HEK293 (cell line): ENCODE results near the gene ZDHHC17.

Experiments
- CTCF ChIA-PET: fragments of 350-600 bp; formaldehyde crosslinking; extraction: SDS; loops from one replicate; lab custom pipeline; 2021; ENCODE audit warnings: antibody characterized with exemption; lab: Yijun Ruan, JAX
- POLR2A ChIA-PET: fragments of 300-600 bp; formaldehyde crosslinking; extraction: SDS; loops from one replicate; lab custom pipeline; 2020; ENCODE audit warnings: antibody characterized with exemption, inconsistent platforms; lab: Yijun Ruan, JAX
- H3K27ac ChIP-seq: fragments of 200-500 bp; sonication (Bioruptor generic); 2 replicates; pipeline ENCODE4 v1.5.1; 2014; ENCODE audit warnings: low read depth, low read length, control low read depth, inconsistent platforms; ENCODE audit errors: extremely low read depth
- H3K36me3 ChIP-seq, 2 experiments: fragments of 200-500 bp in 1 of 2; sonication (Bioruptor generic) in 1 of 2; 1 replicate in 1 of 2; 2 replicates in 1 of 2; pipeline ENCODE4 v1.5.1; 2014 to 2017; ENCODE audit warnings: inconsistent platforms in 2 of 2, low read length in 2 of 2; ENCODE audit not compliant: control insufficient read depth in 2 of 2, insufficient read depth in 1 of 2
- H3K4me1 ChIP-seq: fragments of 200-500 bp; sonication (Bioruptor generic); 2 replicates; pipeline ENCODE4 v1.5.1; 2014; ENCODE audit warnings: mild to moderate bottlenecking, low read length, inconsistent platforms; ENCODE audit not compliant: control insufficient read depth, insufficient read depth
- H3K4me3 ChIP-seq: 2 replicates; pipeline ENCODE4 v1.5.1; 2011; ENCODE audit warnings: low read depth, mild to moderate bottlenecking, control low read depth, low read length, moderate library complexity
- H3K9me3 ChIP-seq: fragments of 200-500 bp; sonication (Bioruptor generic); 2 replicates; pipeline ENCODE4 v1.5.1; 2014; ENCODE audit warnings: low read depth, low read length, inconsistent platforms; ENCODE audit not compliant: control insufficient read depth, insufficient read depth
- RBAK ChIP-seq: fragments of 450-650 bp; formaldehyde crosslinking; IDR thresholded peaks from 2 replicates; pipeline ENCODE4 v1.5.1; 2016; ENCODE audit warnings: missing biosample characterization, missing genetic modification characterization
- SALL2 ChIP-seq: fragments of 450-650 bp; formaldehyde crosslinking; IDR thresholded peaks from 2 replicates; pipeline ENCODE4 v1.5.0; 2017; ENCODE audit warnings: missing biosample characterization, mild to moderate bottlenecking, missing genetic modification characterization, borderline replicate concordance
- WT1 ChIP-seq: fragments of 450-650 bp; formaldehyde crosslinking; IDR thresholded peaks from 2 replicates; pipeline ENCODE4 v1.5.1; 2016; ENCODE audit warnings: missing biosample characterization, missing genetic modification characterization
- ZNF157 ChIP-seq: fragments of 450-650 bp; formaldehyde crosslinking; IDR thresholded peaks from 2 replicates; pipeline ENCODE4 v1.5.1; 2016; ENCODE audit warnings: missing biosample characterization, missing genetic modification characterization
- ZNF292 ChIP-seq: fragments of 450-650 bp; formaldehyde crosslinking; IDR thresholded peaks from 2 replicates; pipeline ENCODE4 v1.5.1; 2016; ENCODE audit warnings: low read depth, missing biosample characterization, missing genetic modification characterization, borderline replicate concordance
- ZNF37A ChIP-seq: fragments of 450-650 bp; IDR thresholded peaks from 2 replicates; pipeline ENCODE4 v1.5.1; 2018; ENCODE audit warnings: missing biosample characterization, missing genetic modification characterization
- ZNF514 ChIP-seq: fragments of 450-650 bp; formaldehyde crosslinking; IDR thresholded peaks from 2 replicates; pipeline ENCODE4 v1.5.1; 2016; ENCODE audit warnings: missing biosample characterization, missing genetic modification characterization
- ZNF529 ChIP-seq: fragments of 450-650 bp; formaldehyde crosslinking; IDR thresholded peaks from 2 replicates; pipeline ENCODE4 v1.5.1; 2017; ENCODE audit warnings: missing genetic modification characterization, missing biosample characterization; ENCODE audit not compliant: insufficient replicate concordance
- ZNF549 ChIP-seq: fragments of 450-650 bp; IDR thresholded peaks from 2 replicates; pipeline ENCODE4 v1.5.1; 2018; ENCODE audit warnings: missing biosample characterization, missing genetic modification characterization, mild to moderate bottlenecking, inconsistent platforms, moderate library complexity
- ZNF621 ChIP-seq: fragments of 450-650 bp; formaldehyde crosslinking; IDR thresholded peaks from 2 replicates; pipeline ENCODE4 v1.5.1; 2017; ENCODE audit warnings: missing biosample characterization, missing genetic modification characterization
- ZNF660 ChIP-seq: fragments of 450-650 bp; IDR thresholded peaks from 2 replicates; pipeline ENCODE4 v1.5.1; 2018; ENCODE audit warnings: missing biosample characterization, mild to moderate bottlenecking, missing genetic modification characterization
- ZNF670 ChIP-seq: fragments of 450-650 bp; formaldehyde crosslinking; IDR thresholded peaks from 2 replicates; pipeline ENCODE4 v1.5.1; 2016; ENCODE audit warnings: missing biosample characterization, missing genetic modification characterization, low read depth
- ZNF776 ChIP-seq: fragments of 450-650 bp; formaldehyde crosslinking; IDR thresholded peaks from 2 replicates; pipeline ENCODE4 v1.5.0; 2017; ENCODE audit warnings: missing biosample characterization, missing genetic modification characterization, borderline replicate concordance
- ZNF837 ChIP-seq: fragments of 450-650 bp; formaldehyde crosslinking; IDR thresholded peaks from 2 replicates; pipeline ENCODE4 v1.5.1; 2016; ENCODE audit warnings: missing biosample characterization, missing genetic modification characterization
- ZSCAN30 ChIP-seq: fragments of 450-650 bp; IDR thresholded peaks from 2 replicates; pipeline ENCODE4 v1.5.1; 2018; ENCODE audit warnings: missing biosample characterization, mild to moderate bottlenecking, missing genetic modification characterization, moderate library complexity
- TF ChIP-seq, protein P1 (sequence below): fragments of 450-650 bp; formaldehyde crosslinking; IDR thresholded peaks from 2 replicates; pipeline ENCODE4 v1.5.1; 2016; ENCODE audit warnings: missing biosample characterization, missing genetic modification characterization
- TF ChIP-seq, protein P2 (sequence below): fragments of 450-650 bp; formaldehyde crosslinking; IDR thresholded peaks from 2 replicates; pipeline ENCODE4 v1.5.1; 2016; ENCODE audit warnings: missing biosample characterization, missing genetic modification characterization
- TF ChIP-seq, protein P3 (sequence below): fragments of 450-650 bp; formaldehyde crosslinking; IDR thresholded peaks from 2 replicates; pipeline ENCODE4 v1.5.1; 2016; ENCODE audit warnings: missing biosample characterization, missing genetic modification characterization
- TF ChIP-seq, protein P4 (sequence below): fragments of 450-650 bp; formaldehyde crosslinking; IDR thresholded peaks from 2 replicates; pipeline ENCODE4 v1.5.1; 2017; ENCODE audit warnings: missing biosample characterization, missing genetic modification characterization

Gene ZDHHC17

GRCh38 chr12:76863837-76864236 lies 99.9 kb downstream of the ZDHHC17 start:
- H3K27ac ChIP-seq, result no peak overlapping the region
- no peaks in the 10 kb centered on the region for H3K9me3 ChIP-seq
- POLR2A ChIA-PET, result interaction anchor here (1.1 kb wide), 1 partner anchor 15 kb away, joined by 3 read pairs; the partner anchor contains the start of gene CSRP2
- H3K4me1 ChIP-seq, result no peaks in the 10 kb centered on the region
- no peak overlapping the region for H3K4me3 ChIP-seq
- TF ChIP-seq ZNF837 (tag by site-specific recombination) (no peak), WT1 (tag by site-specific recombination) (no peak), ZNF292 (no peak), ZNF514 (tag by site-specific recombination) (no peak), RBAK (no peak), ZNF621 (tag by site-specific recombination) (no peak), ZNF549 (tag by site-specific recombination) (no peak), ZNF670 (no peak)
- TF ChIP-seq, protein P1, sequence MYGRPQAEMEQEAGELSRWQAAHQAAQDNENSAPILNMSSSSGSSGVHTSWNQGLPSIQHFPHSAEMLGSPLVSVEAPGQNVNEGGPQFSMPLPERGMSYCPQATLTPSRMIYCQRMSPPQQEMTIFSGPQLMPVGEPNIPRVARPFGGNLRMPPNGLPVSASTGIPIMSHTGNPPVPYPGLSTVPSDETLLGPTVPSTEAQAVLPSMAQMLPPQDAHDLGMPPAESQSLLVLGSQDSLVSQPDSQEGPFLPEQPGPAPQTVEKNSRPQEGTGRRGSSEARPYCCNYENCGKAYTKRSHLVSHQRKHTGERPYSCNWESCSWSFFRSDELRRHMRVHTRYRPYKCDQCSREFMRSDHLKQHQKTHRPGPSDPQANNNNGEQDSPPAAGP (tag by site-specific recombination), result no peak
- CTCF ChIA-PET, result no interaction called here
- peaks cover 9 to 63% of the 10 kb centered on the region in 2 experiments for H3K36me3 ChIP-seq

DNA sequence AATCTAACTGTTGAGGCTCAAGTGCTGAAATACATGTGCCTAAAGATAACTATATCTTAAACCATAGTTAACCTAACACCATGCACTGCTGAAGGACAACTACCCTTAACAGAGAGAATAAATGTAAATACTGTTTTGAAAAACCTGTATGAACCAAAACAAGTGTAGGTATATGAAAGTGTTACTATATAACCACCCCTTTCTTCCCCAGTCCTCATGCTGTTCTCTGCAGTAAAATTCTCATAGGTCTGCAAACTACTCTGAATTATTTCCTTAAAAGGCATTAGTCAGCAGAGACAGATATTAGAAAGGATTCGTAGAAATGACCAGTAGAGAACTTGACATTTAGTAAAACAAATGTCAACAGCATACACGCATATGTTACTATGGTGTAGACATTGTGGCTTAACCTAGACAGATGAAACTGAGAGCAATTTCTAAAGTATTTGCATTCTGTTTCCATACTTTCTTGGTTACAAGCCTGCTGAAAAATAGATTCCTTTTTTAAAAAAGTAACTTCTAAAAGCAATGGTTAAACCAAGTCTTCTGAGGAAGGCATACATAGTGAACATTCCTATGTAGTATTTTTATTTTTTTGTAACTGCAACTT lies 101.0 kb downstream of the ZDHHC17 start:
- Histone ChIP-seq H3K36me3 (peaks cover 9 to 52% of the 10 kb centered on the region in 2 experiments), H3K4me1 (peaks cover 3% of the 10 kb centered on the region), H3K4me3 (no peak overlapping the region), H3K9me3 (no peaks in the 10 kb centered on the region), H3K27ac (no peak overlapping the region)
- CTCF ChIA-PET, result no interaction called here
- TF ChIP-seq ZNF660 (tag by site-specific recombination), result no peak
- TF ChIP-seq, protein P2, sequence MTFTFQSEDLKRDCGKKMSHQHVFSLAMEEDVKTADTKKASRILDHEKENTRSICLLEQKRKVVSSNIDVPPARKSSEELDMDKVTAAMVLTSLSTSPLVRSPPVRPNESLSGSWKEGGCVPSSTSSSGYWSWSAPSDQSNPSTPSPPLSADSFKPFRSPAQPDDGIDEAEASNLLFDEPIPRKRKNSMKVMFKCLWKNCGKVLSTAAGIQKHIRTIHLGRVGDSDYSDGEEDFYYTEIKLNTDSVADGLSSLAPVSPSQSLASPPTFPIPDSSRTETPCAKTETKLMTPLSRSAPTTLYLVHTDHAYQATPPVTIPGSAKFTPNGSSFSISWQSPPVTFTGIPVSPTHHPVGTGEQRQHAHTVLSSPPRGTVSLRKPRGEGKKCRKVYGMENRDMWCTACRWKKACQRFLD (tag by site-specific recombination), result no peak
- no peak for TF ChIP-seq ZNF776 (tag by site-specific recombination)
- POLR2A ChIA-PET, result no interaction called here

GRCh38 chr12:76866151-76866567 lies 102.2 kb downstream of the ZDHHC17 start:
- Histone ChIP-seq H3K27ac (no peak overlapping the region), H3K4me3 (no peak overlapping the region), H3K9me3 (no peaks in the 10 kb centered on the region), H3K36me3 (peaks cover 9 to 45% of the 10 kb centered on the region in 2 experiments), H3K4me1 (peaks cover 7% of the 10 kb centered on the region)
- POLR2A ChIA-PET, result interaction anchor here (0.9 to 1.7 kb wide), 2 partner anchors 8 to 13 kb away, joined by 3 to 7 read pairs; partner anchors contain the start of gene CSRP2
- TF ChIP-seq ZNF37A (tag by site-specific recombination) (no peak), ZNF529 (no peak), SALL2 (no peak), ZSCAN30 (tag by site-specific recombination) (no peak), ZNF157 (tag by site-specific recombination) (no peak)
- TF ChIP-seq, protein P3, sequence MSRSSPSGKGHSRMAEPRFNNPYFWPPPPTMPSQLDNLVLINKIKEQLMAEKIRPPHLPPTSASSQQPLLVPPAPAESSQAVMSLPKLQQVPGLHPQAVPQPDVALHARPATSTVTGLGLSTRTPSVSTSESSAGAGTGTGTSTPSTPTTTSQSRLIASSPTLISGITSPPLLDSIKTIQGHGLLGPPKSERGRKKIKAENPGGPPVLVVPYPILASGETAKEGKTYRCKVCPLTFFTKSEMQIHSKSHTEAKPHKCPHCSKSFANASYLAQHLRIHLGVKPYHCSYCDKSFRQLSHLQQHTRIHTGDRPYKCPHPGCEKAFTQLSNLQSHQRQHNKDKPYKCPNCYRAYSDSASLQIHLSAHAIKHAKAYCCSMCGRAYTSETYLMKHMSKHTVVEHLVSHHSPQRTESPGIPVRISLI (tag by site-specific recombination), result no peak
- TF ChIP-seq, protein P4, sequence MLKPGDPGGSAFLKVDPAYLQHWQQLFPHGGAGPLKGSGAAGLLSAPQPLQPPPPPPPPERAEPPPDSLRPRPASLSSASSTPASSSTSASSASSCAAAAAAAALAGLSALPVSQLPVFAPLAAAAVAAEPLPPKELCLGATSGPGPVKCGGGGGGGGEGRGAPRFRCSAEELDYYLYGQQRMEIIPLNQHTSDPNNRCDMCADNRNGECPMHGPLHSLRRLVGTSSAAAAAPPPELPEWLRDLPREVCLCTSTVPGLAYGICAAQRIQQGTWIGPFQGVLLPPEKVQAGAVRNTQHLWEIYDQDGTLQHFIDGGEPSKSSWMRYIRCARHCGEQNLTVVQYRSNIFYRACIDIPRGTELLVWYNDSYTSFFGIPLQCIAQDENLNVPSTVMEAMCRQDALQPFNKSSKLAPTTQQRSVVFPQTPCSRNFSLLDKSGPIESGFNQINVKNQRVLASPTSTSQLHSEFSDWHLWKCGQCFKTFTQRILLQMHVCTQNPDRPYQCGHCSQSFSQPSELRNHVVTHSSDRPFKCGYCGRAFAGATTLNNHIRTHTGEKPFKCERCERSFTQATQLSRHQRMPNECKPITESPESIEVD, result 0 out of 2 replicates have a peak, but pooled peaks have one; percentile 22
- CTCF ChIA-PET, result interaction anchor here (0.7 to 1.2 kb wide), 4 partner anchors 14 to 145 kb away, joined by 3 to 5 read pairs (median 3); no protein-coding TSS in a partner anchor
